ENCODE measurements around the gene HS3ST5.

The HS3ST5 gene

DNA sequence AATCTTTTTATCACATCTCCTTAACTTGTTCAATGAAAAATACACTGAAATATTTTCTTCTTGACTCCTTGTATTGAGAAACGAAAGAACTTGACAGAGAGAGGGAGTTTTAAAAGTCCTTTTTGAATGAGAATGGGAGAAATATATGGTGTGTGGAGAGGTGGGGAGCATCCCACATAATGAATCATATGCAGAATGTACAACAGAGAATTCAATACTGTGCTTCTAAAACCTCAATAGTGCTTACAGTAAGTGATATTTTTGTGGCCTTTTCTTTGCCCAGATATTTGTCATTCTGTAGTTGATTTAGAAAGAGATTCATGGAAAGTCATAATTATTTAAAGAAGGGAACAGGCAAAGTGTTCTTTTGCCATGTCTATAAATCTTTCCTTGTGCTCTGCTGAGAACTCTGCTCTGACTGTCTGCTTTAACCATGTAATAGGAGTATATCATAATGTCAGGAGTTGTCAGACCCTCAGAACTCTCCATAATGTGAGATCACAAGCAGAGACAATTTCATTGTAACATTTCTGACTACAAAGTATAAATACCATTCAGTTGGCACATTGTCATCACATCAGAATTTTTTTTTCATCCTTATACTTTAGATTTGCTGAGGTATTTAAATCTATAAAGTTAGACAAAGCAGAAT, 32.8 kb upstream of the HS3ST5 start:
- no peak for DNase-seq (ENCODE audit: low read depth)

DNA sequence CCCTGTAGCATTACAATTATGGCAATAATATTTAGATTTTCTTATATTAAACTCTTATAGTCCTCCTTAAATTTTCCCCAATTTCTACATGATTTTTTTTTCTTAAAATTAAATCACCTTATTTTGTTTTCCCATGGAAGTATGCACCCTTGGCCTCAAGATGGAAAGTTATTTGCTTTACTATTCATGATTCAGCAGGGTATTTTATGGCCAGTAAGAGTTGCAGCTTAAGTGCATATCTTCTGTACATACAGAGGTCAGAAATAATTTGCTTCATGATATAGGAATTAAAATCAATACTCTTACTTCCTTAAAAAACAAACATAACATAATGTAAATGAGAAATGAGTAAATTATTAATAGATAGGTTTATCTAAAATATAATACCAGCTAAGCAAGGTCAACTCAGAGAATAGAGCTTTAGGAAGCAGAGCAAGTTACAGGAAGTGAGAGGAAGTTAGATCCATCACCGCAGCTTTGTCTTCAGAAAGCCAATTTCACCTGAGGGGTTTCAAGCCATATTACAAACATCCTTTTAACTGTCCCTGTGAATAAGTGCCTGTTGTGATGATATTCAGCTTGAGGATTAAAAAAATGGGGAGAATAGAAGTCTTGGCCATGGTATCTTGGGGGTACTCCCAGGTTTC, 24.6 kb upstream of the HS3ST5 start:
- no peak for TF ChIP-seq CTCF (IDR thresholded peaks at IDR 0.05; ENCODE audit: control insufficient read depth, extremely low read depth, insufficient read depth)
- H3K4me3 ChIP-seq (ENCODE audit: low read depth, low read length), result no peak overlapping the region
- DNase-seq (ENCODE audit: low read depth), result no peak

More for the DNA sequence above, 32.8 kb upstream of the HS3ST5 start:
- TF ChIP-seq CTCF (IDR thresholded peaks at IDR 0.05; ENCODE audit: control insufficient read depth, extremely low read depth, insufficient read depth), result no peak
- no peak overlapping the region for H3K4me3 ChIP-seq (ENCODE audit: low read depth, low read length)

GRCh38 chr6:114366899-114367298, 24.1 kb upstream of the HS3ST5 start:
- no peak overlapping the region for H3K4me3 ChIP-seq (ENCODE audit: low read depth, low read length)
- no peak for DNase-seq (ENCODE audit: low read depth)
- no peak for TF ChIP-seq CTCF (IDR thresholded peaks at IDR 0.05; ENCODE audit: control insufficient read depth, extremely low read depth, insufficient read depth)

DNA sequence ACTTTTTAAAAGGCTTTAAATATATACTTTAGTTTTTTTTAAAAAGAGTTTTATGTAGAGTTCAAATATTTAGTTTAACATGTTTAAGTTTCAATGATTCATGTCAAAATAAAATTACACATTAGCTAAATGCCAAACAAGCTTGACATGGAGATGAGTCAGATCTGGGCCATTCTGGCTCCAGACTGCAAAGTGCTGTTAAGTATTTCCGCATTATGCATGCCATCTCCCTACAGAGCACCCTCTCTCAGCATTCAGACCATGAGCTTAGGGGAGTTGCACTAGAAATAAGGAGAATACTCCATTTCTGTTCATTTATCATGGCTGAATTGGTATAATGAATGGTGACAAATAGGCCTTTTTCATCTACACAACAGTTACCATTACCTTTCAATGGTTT, 21.5 kb upstream of the HS3ST5 start:
- TF ChIP-seq CTCF (IDR thresholded peaks at IDR 0.05; ENCODE audit: control insufficient read depth, extremely low read depth, insufficient read depth), result no peak
- DNase-seq (ENCODE audit: low read depth), result no peak
- no peak overlapping the region for H3K4me3 ChIP-seq (ENCODE audit: low read depth, low read length)

DNA sequence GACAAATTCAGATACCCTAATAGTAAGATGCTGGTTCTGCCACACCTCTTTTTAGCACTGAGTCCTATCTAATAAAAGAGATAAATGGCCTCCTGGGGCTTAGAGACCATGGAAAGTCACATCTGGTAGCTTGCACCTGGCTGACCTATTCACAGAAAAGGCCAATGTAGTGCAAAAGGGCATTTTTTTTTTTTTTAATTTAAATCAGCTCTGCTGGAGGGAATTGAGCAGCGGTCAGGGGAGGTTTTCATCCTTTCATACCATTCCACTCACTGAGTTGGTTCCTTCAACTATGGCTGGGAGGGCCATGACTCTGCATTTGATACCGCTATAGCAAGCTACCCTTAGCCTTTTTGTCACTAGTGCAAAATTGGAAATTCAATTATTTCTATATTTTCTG, 20.1 kb upstream of the HS3ST5 start:
- DNase-seq (ENCODE audit: low read depth), result no peak
- no peak for TF ChIP-seq CTCF (IDR thresholded peaks at IDR 0.05; ENCODE audit: control insufficient read depth, extremely low read depth, insufficient read depth)
- H3K4me3 ChIP-seq (ENCODE audit: low read depth, low read length), result no peak overlapping the region

GRCh38 chr6:114362396-114362795, 19.6 kb upstream of the HS3ST5 start:
- no peak for DNase-seq (ENCODE audit: low read depth)
- no peak for TF ChIP-seq CTCF (IDR thresholded peaks at IDR 0.05; ENCODE audit: control insufficient read depth, extremely low read depth, insufficient read depth)
- H3K4me3 ChIP-seq (ENCODE audit: low read depth, low read length), result no peak overlapping the region

DNA sequence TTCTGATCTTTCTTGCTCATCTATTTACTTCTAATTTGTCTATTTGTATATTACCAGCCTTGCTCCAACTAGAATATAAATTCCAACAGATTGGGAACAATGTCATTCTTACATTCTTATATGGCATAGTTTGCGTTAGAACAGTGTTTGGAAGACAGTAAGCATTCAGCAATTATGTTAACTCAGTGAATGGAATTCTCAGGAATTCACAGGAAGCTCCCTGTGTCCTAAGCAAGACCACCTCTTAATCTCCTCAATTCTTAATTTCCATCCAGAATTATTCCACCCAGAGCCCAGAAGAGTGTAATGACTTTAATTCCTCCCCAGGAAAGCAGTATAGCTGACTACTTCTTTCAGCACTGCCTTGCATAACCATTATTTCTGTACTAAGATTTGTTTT, 18.2 kb upstream of the HS3ST5 start:
- no peak for TF ChIP-seq CTCF (IDR thresholded peaks at IDR 0.05; ENCODE audit: control insufficient read depth, extremely low read depth, insufficient read depth)
- no peak overlapping the region for H3K4me3 ChIP-seq (ENCODE audit: low read depth, low read length)
- DNase-seq (ENCODE audit: low read depth), result no peak

Measured in LNCaP clone FGC (cell line).